DOHH2 (cell line): ENCODE results near the gene MFAP4.

Source experiments
- CTCF ChIP-seq: fragments of 200-600 bp; sonication (generic); IDR thresholded peaks from one replicate; pipeline ENCODE4 v1.5.1; 2014; ENCODE audit warnings: antibody characterized with exemption, mild to moderate bottlenecking, low read depth, low read length; ENCODE audit not compliant: poor library complexity, severe bottlenecking
- EZH2phosphoT487 ChIP-seq: fragments of 200-600 bp; sonication (generic); IDR thresholded peaks from 2 replicates; pipeline ENCODE4 v1.6.1; 2017; ENCODE audit warnings: borderline replicate concordance, mild to moderate bottlenecking, antibody characterized with exemption, low read length, moderate library complexity, mixed read lengths

- no peak for TF ChIP-seq CTCF
- no peak for TF ChIP-seq EZH2phosphoT487
Observed at GRCh38 chr17:19369107-19369778, 17.7 kb downstream of the MFAP4 start.
